Keratinocyte (primary cell): Measurements from ENCODE around the gene POU2AF2. TPM values are rescaled to one million over a fixed set of nuclear protein-coding genes. Genes with fewer than 3 reads are reported as not detected.

ENCODE experiments used
- DNase-seq: peaks from one replicate; pipeline ENCODE4 v3.0.0-alpha.2; 2011; ENCODE audit warnings: low read depth, missing footprints, low spot score
- FAIRE-seq: peaks from 2 replicates; lab custom pipeline; 2011; peaks lifted over from hg19 to GRCh38; lab: Jason Lieb, UNC
- H2AFZ ChIP-seq: 2 replicates; pipeline ENCODE4 v1.6.0; 2012; ENCODE audit warnings: low read length, control low read depth, inconsistent platforms; ENCODE audit not compliant: control insufficient read depth
- H3K27ac ChIP-seq: 2 replicates; pipeline ENCODE4 v1.5.1; 2011; ENCODE audit warnings: low read length; ENCODE audit not compliant: control insufficient read depth, insufficient read depth
- H3K27me3 ChIP-seq: 3 replicates; pipeline ENCODE4 v1.6.0; 2011; ENCODE audit warnings: low read length; ENCODE audit not compliant: control insufficient read depth, insufficient read depth; ENCODE audit errors: extremely low read depth
- H3K36me3 ChIP-seq, 2 experiments: 2 replicates in 1 of 2; 3 replicates in 1 of 2; pipeline ENCODE4 v1.5.1; 2011; ENCODE audit warnings: low read length in 2 of 2, mild to moderate bottlenecking in 1 of 2; ENCODE audit not compliant: control insufficient read depth in 2 of 2, insufficient read depth in 2 of 2; ENCODE audit errors: extremely low read depth in 1 of 2
- H3K4me1 ChIP-seq: 3 replicates; pipeline ENCODE4 v1.5.1; 2011; ENCODE audit warnings: low read length; ENCODE audit not compliant: control insufficient read depth, insufficient read depth; ENCODE audit errors: extremely low read depth
- H3K4me2 ChIP-seq: 3 replicates; pipeline ENCODE4 v1.6.0; 2011; ENCODE audit warnings: low read depth, low read length; ENCODE audit not compliant: control insufficient read depth, insufficient read depth; ENCODE audit errors: extremely low read depth
- H3K4me3 ChIP-seq, 3 experiments: fragments of 200-600 bp in 1 of 3; sonication (generic) in 1 of 3; 2 replicates in 2 of 3; 3 replicates in 1 of 3; pipeline ENCODE4 v1.5.1; 2011 to 2016; ENCODE audit warnings: low read length in 3 of 3, mild to moderate bottlenecking in 3 of 3, control low read depth in 2 of 3, inconsistent platforms in 1 of 3, low read depth in 1 of 3, mixed read lengths in 1 of 3, mixed run types in 1 of 3, moderate library complexity in 1 of 3; ENCODE audit not compliant: control insufficient read depth in 2 of 3, insufficient read depth in 2 of 3; ENCODE audit errors: extremely low read depth in 1 of 3
- H3K79me2 ChIP-seq: 2 replicates; pipeline ENCODE4 v1.6.0; 2012; ENCODE audit warnings: low read length; ENCODE audit not compliant: control insufficient read depth, insufficient read depth
- H3K9ac ChIP-seq: 3 replicates; pipeline ENCODE4 v1.6.0; 2011; ENCODE audit warnings: low read length; ENCODE audit not compliant: control insufficient read depth, insufficient read depth; ENCODE audit errors: extremely low read depth
- H3K9me1 ChIP-seq: 3 replicates; pipeline ENCODE4 v1.6.0; 2011; ENCODE audit warnings: low read length; ENCODE audit not compliant: control insufficient read depth, insufficient read depth; ENCODE audit errors: extremely low read depth
- H3K9me3 ChIP-seq: 2 replicates; pipeline ENCODE4 v1.5.1; 2012; ENCODE audit warnings: low read depth, low read length; ENCODE audit not compliant: control insufficient read depth
- H4K20me1 ChIP-seq: 3 replicates; pipeline ENCODE4 v1.6.0; 2011; ENCODE audit warnings: low read length; ENCODE audit not compliant: control insufficient read depth, insufficient read depth; ENCODE audit errors: extremely low read depth
- EZH2 ChIP-seq: IDR thresholded peaks from one replicate; pipeline ENCODE4 v1.6.1; 2012; ENCODE audit warnings: inconsistent platforms, mild to moderate bottlenecking, low read length, moderate library complexity
- dilution Hi-C: fragments of 300-500 bp; cut with MboI; formaldehyde crosslinking; loops from one replicate; pipeline ENCODE4 v1.7.0; 2020; ENCODE audit warnings: low sequenced_read_pairs; ENCODE audit not compliant: extremely low pct_ligation_motif_present
- polyA plus RNA-seq, 5 experiments: library from polyadenylated mRNA; depleted of rRNA in 3 of 5; stranded (reverse) in 3 of 5; stranded (forward) in 1 of 5; unstranded in 1 of 5; fragments of >200 nt; gene quantifications; 1 replicate in 1 of 5; 2 replicates in 3 of 5; 3 replicates in 1 of 5; pipeline versions ENCODE4 v1.2.1 to v1.2.3, GENCODE V29; 2011 to 2012; ENCODE audit warnings: missing spikeins in 2 of 5, low read depth in 1 of 5, low replicate concordance in 1 of 5
- TF ChIP-seq, protein P1 (sequence below), 3 experiments: IDR thresholded peaks in 1 of 3; conservative IDR thresholded peaks in 1 of 3; optimal IDR thresholded peaks in 1 of 3; 2 replicates in 2 of 3; 3 replicates in 1 of 3; pipeline versions ENCODE3 to v1.5.1; 2011; ENCODE audit warnings: low read length in 3 of 3, mild to moderate bottlenecking in 3 of 3, moderate library complexity in 2 of 3, control low read depth in 1 of 3, inconsistent platforms in 1 of 3; ENCODE audit not compliant: insufficient read depth in 2 of 3; ENCODE audit errors: extremely low read depth in 1 of 3

POU2AF2 gene
- polyA plus RNA-seq, 1 donor (not counting 4 experiments of a cell fraction or from before 2014, with no cell fraction given): not detected

DNA sequence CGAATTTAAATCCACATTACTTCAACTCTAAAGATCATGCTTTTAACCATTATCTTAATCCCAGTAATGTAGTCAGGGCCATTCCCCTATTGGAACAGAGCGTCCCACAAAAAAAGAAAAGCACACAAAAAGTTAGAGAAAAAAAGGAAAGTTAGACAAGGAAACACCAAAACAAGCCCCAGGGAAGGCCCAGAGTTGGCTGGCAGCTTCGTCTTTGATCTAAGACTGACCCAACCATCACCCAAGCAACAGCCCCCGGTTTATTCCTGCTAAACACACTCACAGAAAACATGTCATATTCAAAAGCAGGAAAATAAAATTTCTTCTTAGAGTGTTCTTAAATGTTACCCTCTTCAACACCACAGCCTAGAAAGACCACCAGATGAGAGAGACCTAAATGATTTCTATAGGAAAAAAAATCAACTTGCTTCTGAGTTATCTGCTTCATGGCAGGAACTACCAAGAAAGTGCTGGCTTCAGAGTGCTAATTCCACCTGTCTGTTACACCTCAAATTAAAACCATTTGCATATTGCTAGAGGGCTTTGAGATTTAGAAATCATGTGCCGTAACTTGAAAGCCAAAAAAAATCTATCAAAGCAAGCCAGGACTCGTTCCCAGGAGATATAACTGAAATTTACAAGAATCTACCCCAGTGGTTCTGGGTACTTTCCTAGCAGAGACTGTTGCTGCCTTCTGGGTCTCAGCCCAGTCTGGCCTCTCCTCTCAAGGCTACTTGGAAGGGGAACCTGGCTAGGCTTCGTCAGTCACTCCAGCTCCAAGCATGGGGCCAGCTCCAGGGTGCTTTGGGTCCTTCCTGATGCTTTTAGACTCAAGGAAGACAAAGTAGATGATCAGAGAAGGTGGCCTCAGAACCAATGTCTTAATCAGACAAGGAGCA, 84.0 kb downstream of the POU2AF2 start:
- H3K9me3 ChIP-seq: no peaks in the 10 kb centered on the region
- TF ChIP-seq, protein P1, sequence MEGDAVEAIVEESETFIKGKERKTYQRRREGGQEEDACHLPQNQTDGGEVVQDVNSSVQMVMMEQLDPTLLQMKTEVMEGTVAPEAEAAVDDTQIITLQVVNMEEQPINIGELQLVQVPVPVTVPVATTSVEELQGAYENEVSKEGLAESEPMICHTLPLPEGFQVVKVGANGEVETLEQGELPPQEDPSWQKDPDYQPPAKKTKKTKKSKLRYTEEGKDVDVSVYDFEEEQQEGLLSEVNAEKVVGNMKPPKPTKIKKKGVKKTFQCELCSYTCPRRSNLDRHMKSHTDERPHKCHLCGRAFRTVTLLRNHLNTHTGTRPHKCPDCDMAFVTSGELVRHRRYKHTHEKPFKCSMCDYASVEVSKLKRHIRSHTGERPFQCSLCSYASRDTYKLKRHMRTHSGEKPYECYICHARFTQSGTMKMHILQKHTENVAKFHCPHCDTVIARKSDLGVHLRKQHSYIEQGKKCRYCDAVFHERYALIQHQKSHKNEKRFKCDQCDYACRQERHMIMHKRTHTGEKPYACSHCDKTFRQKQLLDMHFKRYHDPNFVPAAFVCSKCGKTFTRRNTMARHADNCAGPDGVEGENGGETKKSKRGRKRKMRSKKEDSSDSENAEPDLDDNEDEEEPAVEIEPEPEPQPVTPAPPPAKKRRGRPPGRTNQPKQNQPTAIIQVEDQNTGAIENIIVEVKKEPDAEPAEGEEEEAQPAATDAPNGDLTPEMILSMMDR (optimal IDR thresholded peaks at IDR 0.05 in 1 of 3, IDR thresholded peaks at IDR 0.05 in 1 of 3, conservative IDR thresholded peaks at IDR 0.05 in 1 of 3; ENCODE audit: extremely low read depth in 1 of 3, insufficient read depth in 2 of 3, low read length in 3 of 3): no peak
- no peak for TF ChIP-seq EZH2
- dilution Hi-C loops: no loop called here
- no peak overlapping the region for H2AFZ ChIP-seq
- no peaks in the 10 kb centered on the region for H4K20me1 ChIP-seq
- H3K27me3 ChIP-seq: no peaks in the 10 kb centered on the region
- H3K9me1 ChIP-seq: no peaks in the 10 kb centered on the region
- H3K4me3 ChIP-seq: no peak overlapping the region
- peaks cover 8% of the 10 kb centered on the region for H3K4me1 ChIP-seq
- H3K9ac ChIP-seq: no peak overlapping the region
- H3K79me2 ChIP-seq: no peaks in the 10 kb centered on the region
- H3K4me2 ChIP-seq: no peak overlapping the region
- FAIRE-seq (no peak), DNase-seq (no peak)
- H3K27ac ChIP-seq: no peak overlapping the region
- H3K36me3 ChIP-seq: no peaks in the 10 kb centered on the region

DNA sequence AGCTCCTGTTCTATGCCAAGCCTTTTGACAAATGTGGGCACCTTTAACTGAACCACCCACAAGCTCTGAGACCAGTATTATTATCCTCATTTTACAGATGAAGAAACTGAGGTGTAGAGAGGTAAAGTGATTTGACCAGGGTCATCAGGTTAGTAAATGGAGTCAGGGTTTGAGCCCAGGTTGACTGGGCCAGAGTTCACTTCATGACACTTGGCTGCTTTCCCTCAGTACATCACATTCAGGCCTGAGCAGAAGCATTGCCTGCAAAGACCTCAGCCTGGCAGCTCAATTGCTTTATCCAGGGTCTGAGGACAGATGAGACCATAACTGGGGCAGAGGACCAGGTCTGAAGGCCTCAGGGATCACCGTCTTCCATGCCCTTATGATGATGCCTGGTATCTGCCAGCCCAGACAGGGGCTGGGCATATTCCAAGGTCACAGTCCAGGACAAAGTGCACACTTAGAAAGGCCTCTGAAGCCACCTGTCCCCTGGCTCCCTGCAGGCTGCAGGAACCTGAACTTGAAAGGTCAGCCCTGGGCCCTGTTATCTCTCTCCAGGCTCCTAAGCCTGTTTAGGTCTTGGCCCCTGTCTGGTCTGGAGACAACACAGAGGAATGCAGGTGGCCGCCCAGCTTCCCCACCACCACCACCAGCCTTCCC, 84.8 kb downstream of the POU2AF2 start:
- H3K4me1 ChIP-seq: peaks cover 8% of the 10 kb centered on the region
- DNase-seq (no peak), FAIRE-seq (no peak)
- no peaks in the 10 kb centered on the region for H3K79me2 ChIP-seq
- no peak overlapping the region for H3K9ac ChIP-seq
- dilution Hi-C loops: no loop called here
- no peak overlapping the region for H3K4me2 ChIP-seq
- no peaks in the 10 kb centered on the region for H3K9me3 ChIP-seq
- H3K36me3 ChIP-seq: no peaks in the 10 kb centered on the region
- no peaks in the 10 kb centered on the region for H3K9me1 ChIP-seq
- no peaks in the 10 kb centered on the region for H3K27me3 ChIP-seq
- H3K4me3 ChIP-seq: no peak overlapping the region
- no peak for TF ChIP-seq EZH2
- TF ChIP-seq, protein P1 (optimal IDR thresholded peaks at IDR 0.05 in 1 of 3, IDR thresholded peaks at IDR 0.05 in 1 of 3, conservative IDR thresholded peaks at IDR 0.05 in 1 of 3; ENCODE audit: extremely low read depth in 1 of 3, insufficient read depth in 2 of 3, low read length in 3 of 3): no peak
- no peak overlapping the region for H2AFZ ChIP-seq
- H4K20me1 ChIP-seq: no peaks in the 10 kb centered on the region
- H3K27ac ChIP-seq: no peak overlapping the region
